ENCODE results near the gene RPS2. TPM values are rescaled to one million over a fixed set of nuclear protein-coding genes. Genes with fewer than 3 reads are reported as not detected.

Gene RPS2
- total RNA-seq, 1 experiment from 2014 or later: 3,874 TPM

GRCh38 chr16:1978476-1979120 is 14.0 kb upstream of the RPS2 start:
- no CpG with 5 or more reads among the region's 37 CpGs for WGBS (ENCODE audit: extremely low coverage, insufficient read length, low lambda C conversion rate)
- Histone ChIP-seq H4K8ac (replicated peaks; ENCODE audit: insufficient read length, low read depth, low read length) (no peak overlapping the region), H3K79me1 (ENCODE audit: insufficient read depth, low read depth, low read length, poor library complexity, severe bottlenecking) (no peaks in the 10 kb centered on the region), H3K56ac (ENCODE audit: insufficient read length, low read depth, low read length) (no peak overlapping the region), H3K4me2 (ENCODE audit: insufficient read depth, insufficient read length, low read length) (peak overlapping the region; percentile 1), H2AFZ (ENCODE audit: low read length) (no peak overlapping the region), H3K4me1 (ENCODE audit: insufficient read depth, low read length) (no peaks in the 10 kb centered on the region), H3K23ac (ENCODE audit: insufficient read length, low read depth, low read length) (no peak overlapping the region), H3K27me3 (ENCODE audit: insufficient read depth, low read length) (peaks cover 22% of the 10 kb centered on the region), H3K4ac (ENCODE audit: low read depth, low read length) (no peak overlapping the region), H2BK5ac (ENCODE audit: insufficient read length, low read length) (no peak overlapping the region), H3K9ac (ENCODE audit: extremely low read depth, insufficient read length, low read length) (no peak overlapping the region), H4K91ac (ENCODE audit: insufficient read length, low read depth, low read length) (no peak overlapping the region), H2AK5ac (ENCODE audit: insufficient read length, low read length) (no peak overlapping the region), H3K18ac (ENCODE audit: insufficient read length, low read depth, low read length) (no peak overlapping the region), H3K79me2 (ENCODE audit: insufficient read depth, low read length) (no peaks in the 10 kb centered on the region), H3K14ac (ENCODE audit: insufficient read depth, low read length) (no peak overlapping the region), H3T11ph (ENCODE audit: low read length) (no peak overlapping the region), H2BK120ac (ENCODE audit: low read depth, low read length, poor library complexity, severe bottlenecking) (no peak overlapping the region), H4K20me1 (ENCODE audit: control insufficient read depth, insufficient read depth, insufficient read length) (no peaks in the 10 kb centered on the region), H2BK12ac (ENCODE audit: insufficient read length, low read depth, low read length) (no peak overlapping the region), H3K27ac (ENCODE audit: insufficient read length, low read depth, low read length) (no peak overlapping the region), H3K9me3 (ENCODE audit: control insufficient read depth, low read depth, low read length) (no peaks in the 10 kb centered on the region), H3K23me2 (ENCODE audit: insufficient read length, low read depth, low read length, poor library complexity, severe bottlenecking) (peaks cover 15% of the 10 kb centered on the region), H2BK20ac (ENCODE audit: low read depth, low read length, poor library complexity, severe bottlenecking) (no peak overlapping the region), H4K5ac (ENCODE audit: insufficient read length, low read depth, low read length) (no peak overlapping the region), H2BK15ac (ENCODE audit: low read depth, low read length) (no peak overlapping the region)
- DNase-seq: peak; percentile 61
- H3K9me3 Mint-ChIP-seq: no peaks in the 10 kb centered on the region
- peaks cover 40% of the 10 kb centered on the region for H3K27me3 Mint-ChIP-seq (ENCODE audit: low read depth)
- no peak for TF ChIP-seq CTCF (conservative IDR thresholded peaks at IDR 0.05)
- peaks cover 10 to 27% (median 23%) of the 10 kb centered on the region in 3 experiments for H3K36me3 Mint-ChIP-seq (ENCODE audit: insufficient read depth in 1 of 3, low read depth in 3 of 3)
- H3K4me3 Mint-ChIP-seq: peak overlapping the region in 1 of 2 experiments; percentile 46; a peak in 1 of 5 replicates
- H3K27ac Mint-ChIP-seq: no peak overlapping the region
- H3K4me1 Mint-ChIP-seq: peaks cover 13 to 18% of the 10 kb centered on the region in 2 experiments

All from H9 (cell line).